ENCODE results near the gene LCNL1.

LCNL1 gene

DNA sequence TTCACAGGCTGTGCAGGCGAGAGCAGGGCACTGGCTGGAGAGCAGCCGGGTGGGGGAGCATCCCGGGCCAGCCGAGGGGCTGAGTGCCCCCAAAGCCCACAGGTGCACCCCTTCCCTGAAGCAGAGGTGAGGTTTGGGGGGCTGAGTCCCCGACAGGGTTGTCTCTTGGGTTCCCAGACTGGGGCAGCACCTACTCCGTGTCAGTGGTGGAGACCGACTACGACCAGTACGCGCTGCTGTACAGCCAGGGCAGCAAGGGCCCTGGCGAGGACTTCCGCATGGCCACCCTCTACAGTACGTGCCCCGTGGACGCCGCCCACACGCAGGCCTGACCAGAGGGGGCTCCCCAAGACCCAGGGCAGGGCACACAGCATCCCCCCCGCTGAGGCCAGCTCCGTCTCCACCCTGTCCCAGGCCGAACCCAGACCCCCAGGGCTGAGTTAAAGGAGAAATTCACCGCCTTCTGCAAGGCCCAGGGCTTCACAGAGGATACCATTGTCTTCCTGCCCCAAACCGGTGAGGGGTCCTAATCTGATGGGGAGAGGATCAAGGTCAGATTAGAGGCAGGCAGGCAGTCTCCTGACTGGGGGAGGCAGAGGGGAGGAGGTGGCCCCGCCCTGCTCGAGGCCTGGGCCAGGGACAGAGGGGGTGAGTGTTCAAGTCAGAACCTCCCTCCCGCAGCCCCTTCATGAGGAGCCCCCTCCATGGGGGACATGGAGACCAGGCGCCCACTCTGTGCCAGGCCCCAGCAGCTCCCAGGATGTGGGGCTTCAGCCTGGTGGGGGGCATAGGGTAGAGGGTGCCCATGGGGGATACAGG is 2.8 kb upstream of the LCNL1 start:
- Histone ChIP-seq H3K9ac (ENCODE audit: low read depth, low read length, poor library complexity, severe bottlenecking) (no peak overlapping the region), H3K27me3 (ENCODE audit: insufficient read depth, low read length, poor library complexity, severe bottlenecking) (no peaks in the 10 kb centered on the region), H3K4me2 (ENCODE audit: low read depth, low read length, poor library complexity, severe bottlenecking) (no peak overlapping the region), H3K36me3 (ENCODE audit: insufficient read depth, low read length) (no peaks in the 10 kb centered on the region), H3F3A (ENCODE audit: low read depth) (no peaks in the 10 kb centered on the region), H2AFZ (ENCODE audit: low read length) (no peak overlapping the region), H3K4me3 (ENCODE audit: low read length, poor library complexity, severe bottlenecking) (no peak overlapping the region), H3K9me3 (ENCODE audit: insufficient read depth, low read depth, low read length) (no peaks in the 10 kb centered on the region), H3K79me2 (ENCODE audit: insufficient read depth, low read length) (no peaks in the 10 kb centered on the region), H3K4me1 (ENCODE audit: insufficient read depth, low read length, poor library complexity, severe bottlenecking) (peaks cover 5% of the 10 kb centered on the region), H4K20me1 (ENCODE audit: insufficient read depth, low read length, poor library complexity, severe bottlenecking) (no peaks in the 10 kb centered on the region), H3K9me2 (replicated peaks; ENCODE audit: low read depth, low read length) (no peaks in the 10 kb centered on the region)
- TF ChIP-seq, protein P1, sequence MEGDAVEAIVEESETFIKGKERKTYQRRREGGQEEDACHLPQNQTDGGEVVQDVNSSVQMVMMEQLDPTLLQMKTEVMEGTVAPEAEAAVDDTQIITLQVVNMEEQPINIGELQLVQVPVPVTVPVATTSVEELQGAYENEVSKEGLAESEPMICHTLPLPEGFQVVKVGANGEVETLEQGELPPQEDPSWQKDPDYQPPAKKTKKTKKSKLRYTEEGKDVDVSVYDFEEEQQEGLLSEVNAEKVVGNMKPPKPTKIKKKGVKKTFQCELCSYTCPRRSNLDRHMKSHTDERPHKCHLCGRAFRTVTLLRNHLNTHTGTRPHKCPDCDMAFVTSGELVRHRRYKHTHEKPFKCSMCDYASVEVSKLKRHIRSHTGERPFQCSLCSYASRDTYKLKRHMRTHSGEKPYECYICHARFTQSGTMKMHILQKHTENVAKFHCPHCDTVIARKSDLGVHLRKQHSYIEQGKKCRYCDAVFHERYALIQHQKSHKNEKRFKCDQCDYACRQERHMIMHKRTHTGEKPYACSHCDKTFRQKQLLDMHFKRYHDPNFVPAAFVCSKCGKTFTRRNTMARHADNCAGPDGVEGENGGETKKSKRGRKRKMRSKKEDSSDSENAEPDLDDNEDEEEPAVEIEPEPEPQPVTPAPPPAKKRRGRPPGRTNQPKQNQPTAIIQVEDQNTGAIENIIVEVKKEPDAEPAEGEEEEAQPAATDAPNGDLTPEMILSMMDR (conservative IDR thresholded peaks at IDR 0.05; ENCODE audit: low read length), result no peak
- TF ChIP-seq EZH2phosphoT487 (IDR thresholded peaks at IDR 0.05; ENCODE audit: borderline replicate concordance), result no peak

DNA sequence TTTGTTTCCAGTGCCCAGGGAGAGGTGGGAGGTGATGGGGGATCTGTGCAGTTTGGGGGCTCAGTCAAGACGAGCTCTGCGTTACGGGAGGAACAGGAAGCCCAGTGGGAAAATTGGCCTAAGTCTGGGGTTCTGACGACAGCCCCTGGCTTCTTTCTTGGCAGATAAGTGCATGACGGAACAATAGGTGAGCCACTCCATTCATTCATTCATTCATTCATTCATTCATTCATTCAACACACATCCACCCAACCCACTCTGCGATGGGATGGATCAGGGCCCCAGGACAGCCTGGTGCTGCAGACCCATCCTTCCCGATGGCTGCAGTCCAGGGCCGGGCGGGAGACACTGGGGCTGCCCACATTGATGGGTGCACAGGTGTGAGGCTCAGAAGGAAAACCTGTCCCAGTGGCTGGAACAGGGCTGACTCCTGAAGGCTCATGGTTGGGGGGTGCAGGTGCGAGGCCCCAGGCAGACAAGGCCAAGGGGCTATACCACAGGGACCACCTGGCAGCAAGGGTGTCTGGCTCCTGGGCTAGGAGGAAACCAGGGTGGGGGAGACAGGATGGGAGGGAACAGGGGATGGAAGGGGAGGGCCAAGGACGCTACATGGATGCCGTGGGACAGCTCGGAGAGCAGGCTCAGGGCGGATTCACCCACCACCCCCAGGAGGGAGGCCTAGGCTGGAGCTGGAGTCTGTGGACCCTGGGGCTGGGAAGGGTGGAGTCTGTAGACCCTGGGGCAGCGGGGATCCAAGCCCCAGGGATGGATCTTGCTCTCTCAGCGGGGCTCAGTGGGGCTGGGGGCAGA is 1.9 kb upstream of the LCNL1 start:
- TF ChIP-seq EZH2phosphoT487 (IDR thresholded peaks at IDR 0.05; ENCODE audit: borderline replicate concordance), result no peak
- TF ChIP-seq, protein P1 (conservative IDR thresholded peaks at IDR 0.05; ENCODE audit: low read length), result no peak
- no peak overlapping the region for H3K9ac ChIP-seq (ENCODE audit: low read depth, low read length, poor library complexity, severe bottlenecking)
- no peaks in the 10 kb centered on the region for H3K27me3 ChIP-seq (ENCODE audit: insufficient read depth, low read length, poor library complexity, severe bottlenecking)
- H3K36me3 ChIP-seq (ENCODE audit: insufficient read depth, low read length), result no peaks in the 10 kb centered on the region
- no peak overlapping the region for H3K4me2 ChIP-seq (ENCODE audit: low read depth, low read length, poor library complexity, severe bottlenecking)
- H3K4me1 ChIP-seq (ENCODE audit: insufficient read depth, low read length, poor library complexity, severe bottlenecking), result no peaks in the 10 kb centered on the region
- H3F3A ChIP-seq (ENCODE audit: low read depth), result no peaks in the 10 kb centered on the region
- no peak overlapping the region for H3K4me3 ChIP-seq (ENCODE audit: low read length, poor library complexity, severe bottlenecking)
- H3K79me2 ChIP-seq (ENCODE audit: insufficient read depth, low read length), result no peaks in the 10 kb centered on the region
- H3K9me3 ChIP-seq (ENCODE audit: insufficient read depth, low read depth, low read length), result no peaks in the 10 kb centered on the region
- H4K20me1 ChIP-seq (ENCODE audit: insufficient read depth, low read length, poor library complexity, severe bottlenecking), result no peaks in the 10 kb centered on the region
- H2AFZ ChIP-seq (ENCODE audit: low read length), result no peak overlapping the region
- H3K9me2 ChIP-seq (replicated peaks; ENCODE audit: low read depth, low read length), result no peaks in the 10 kb centered on the region

DNA sequence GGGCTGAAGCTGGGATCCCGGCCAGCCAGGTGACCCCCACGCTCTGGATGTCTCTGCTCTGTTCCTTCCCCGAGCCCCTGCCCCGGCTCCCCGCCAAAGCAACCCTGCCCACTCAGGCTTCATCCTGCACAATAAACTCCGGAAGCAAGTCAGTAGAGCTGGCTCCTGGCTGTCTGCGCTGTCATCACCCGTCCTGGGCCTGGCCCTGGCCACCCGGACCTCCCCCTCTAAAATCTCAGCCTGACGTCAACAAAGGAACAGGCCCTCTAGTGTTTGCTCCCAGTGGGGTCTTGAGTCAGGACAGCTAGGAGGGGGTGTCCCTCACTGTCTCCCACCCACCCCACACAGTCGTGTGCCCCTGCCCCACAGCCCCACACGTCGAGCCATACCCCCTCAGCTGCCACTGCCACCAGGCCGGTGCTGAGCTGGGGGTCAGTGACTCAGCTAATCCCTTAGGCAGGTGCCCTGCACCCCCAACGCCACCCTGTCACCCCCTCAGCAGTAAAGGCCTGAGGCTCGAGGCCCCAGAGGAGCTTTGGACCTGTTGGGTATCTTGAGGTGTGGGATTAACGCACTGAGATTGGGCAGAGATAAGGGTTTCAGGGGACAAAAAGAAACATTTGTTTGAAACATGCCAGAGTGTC is 1.1 kb upstream of the LCNL1 start:
- Histone ChIP-seq H3K4me1 (ENCODE audit: insufficient read depth, low read length, poor library complexity, severe bottlenecking) (no peaks in the 10 kb centered on the region), H3K27me3 (ENCODE audit: insufficient read depth, low read length, poor library complexity, severe bottlenecking) (no peaks in the 10 kb centered on the region), H2AFZ (ENCODE audit: low read length) (no peak overlapping the region), H4K20me1 (ENCODE audit: insufficient read depth, low read length, poor library complexity, severe bottlenecking) (no peaks in the 10 kb centered on the region), H3K4me3 (ENCODE audit: low read length, poor library complexity, severe bottlenecking) (no peak overlapping the region), H3K9me2 (replicated peaks; ENCODE audit: low read depth, low read length) (no peaks in the 10 kb centered on the region), H3K79me2 (ENCODE audit: insufficient read depth, low read length) (no peaks in the 10 kb centered on the region), H3K4me2 (ENCODE audit: low read depth, low read length, poor library complexity, severe bottlenecking) (no peak overlapping the region), H3K9ac (ENCODE audit: low read depth, low read length, poor library complexity, severe bottlenecking) (no peak overlapping the region), H3K9me3 (ENCODE audit: insufficient read depth, low read depth, low read length) (no peaks in the 10 kb centered on the region), H3K36me3 (ENCODE audit: insufficient read depth, low read length) (no peaks in the 10 kb centered on the region), H3F3A (ENCODE audit: low read depth) (no peaks in the 10 kb centered on the region)
- TF ChIP-seq, protein P1 (conservative IDR thresholded peaks at IDR 0.05; ENCODE audit: low read length), result no peak
- TF ChIP-seq EZH2phosphoT487 (IDR thresholded peaks at IDR 0.05; ENCODE audit: borderline replicate concordance), result no peak

Data from Loucy (cell line).